ENCODE measurements around the gene CPA2.

Gene CPA2

GRCh38 chr7:130273933-130274255 lies 7.2 kb downstream of the CPA2 start:
- no peak for DNase-seq
- TF ChIP-seq CTCF (IDR thresholded peaks at IDR 0.05; ENCODE audit: low read depth, low read length, missing control alignments), result no peak
- Histone ChIP-seq H3K27ac (no peak overlapping the region), H3K27me3 (replicated peaks) (no peaks in the 10 kb centered on the region), H3K36me3 (replicated peaks) (no peaks in the 10 kb centered on the region), H3K4me3 (ENCODE audit: low read depth, low read length) (no peak overlapping the region)
- in situ Hi-C loops (cut with HindIII; ENCODE audit: low pct_ligation_motif_present, low sequenced_read_pairs), result no loop called here

GRCh38 chr7:130274296-130274695 lies 7.6 kb downstream of the CPA2 start:
- in situ Hi-C loops (cut with HindIII; ENCODE audit: low pct_ligation_motif_present, low sequenced_read_pairs), result no loop called here
- TF ChIP-seq CTCF (IDR thresholded peaks at IDR 0.05; ENCODE audit: low read depth, low read length, missing control alignments), result no peak
- no peaks in the 10 kb centered on the region for H3K36me3 ChIP-seq (replicated peaks)
- no peak for DNase-seq
- no peak overlapping the region for H3K4me3 ChIP-seq (ENCODE audit: low read depth, low read length)
- H3K27me3 ChIP-seq (replicated peaks), result no peaks in the 10 kb centered on the region
- H3K27ac ChIP-seq, result no peak overlapping the region

GRCh38 chr7:130274983-130275591 lies 8.4 kb downstream of the CPA2 start:
- TF ChIP-seq CTCF (IDR thresholded peaks at IDR 0.05; ENCODE audit: low read depth, low read length, missing control alignments), result no peak
- Histone ChIP-seq H3K27me3 (replicated peaks) (no peaks in the 10 kb centered on the region), H3K27ac (no peak overlapping the region), H3K4me3 (ENCODE audit: low read depth, low read length) (no peak overlapping the region), H3K36me3 (replicated peaks) (no peaks in the 10 kb centered on the region)
- no peak for DNase-seq
- in situ Hi-C loops (cut with HindIII; ENCODE audit: low pct_ligation_motif_present, low sequenced_read_pairs), result no loop called here

- H3K27me3 ChIP-seq (replicated peaks), result no peaks in the 10 kb centered on the region
Observed at GRCh38 chr7:130275826-130276297, 9.2 kb downstream of the CPA2 start.

GRCh38 chr7:130276796-130277762 lies 10.4 kb downstream of the CPA2 start:
- no peaks in the 10 kb centered on the region for H3K27me3 ChIP-seq (replicated peaks)
- no peak overlapping the region for H3K27ac ChIP-seq
- no peak for DNase-seq
- in situ Hi-C loops (cut with HindIII; ENCODE audit: low pct_ligation_motif_present, low sequenced_read_pairs), result no loop called here
- H3K4me3 ChIP-seq (ENCODE audit: low read depth, low read length), result no peak overlapping the region
- no peak for TF ChIP-seq CTCF (IDR thresholded peaks at IDR 0.05; ENCODE audit: low read depth, low read length, missing control alignments)
- H3K36me3 ChIP-seq (replicated peaks), result no peaks in the 10 kb centered on the region

More at GRCh38 chr7:130275826-130276297, 9.2 kb downstream of the CPA2 start:
- no peak for DNase-seq
- in situ Hi-C loops (cut with HindIII; ENCODE audit: low pct_ligation_motif_present, low sequenced_read_pairs), result no loop called here
- TF ChIP-seq CTCF (IDR thresholded peaks at IDR 0.05; ENCODE audit: low read depth, low read length, missing control alignments), result no peak
- Histone ChIP-seq H3K27ac (no peak overlapping the region), H3K36me3 (replicated peaks) (no peaks in the 10 kb centered on the region), H3K4me3 (ENCODE audit: low read depth, low read length) (no peak overlapping the region)

All from brain microvascular endothelial cell (primary cell).